B cell (primary cell): ENCODE results near the gene ZNF211. TPM values are rescaled to one million over a fixed set of nuclear protein-coding genes. Genes with fewer than 3 reads are reported as not detected.

Source experiments
- ATAC-seq: fragments of 200-7000 bp; cut with Tn5 transposase; one replicate; pipeline ENCODE4 v1.10.0; 2021; ENCODE audit warnings: low read depth, mild to moderate bottlenecking, moderate number of reproducible peaks, moderate library complexity
- CTCF ChIA-PET: fragments of 350-600 bp; sonication (Branson Sonifier 250); formaldehyde crosslinking; loops from one replicate; lab custom pipeline; 2021; ENCODE audit warnings: antibody characterized with exemption, inconsistent platforms; lab: Charles Lee
- POLR2A ChIA-PET: fragments of 350-600 bp; sonication (Branson Sonifier 250); formaldehyde crosslinking; loops from one replicate; lab custom pipeline; 2021; ENCODE audit warnings: antibody characterized with exemption; lab: Charles Lee
- DNase-seq: peaks from one replicate; pipeline ENCODE4 v3.0.0; 2013
- H2AFZ ChIP-seq: 2 replicates; pipeline ENCODE4 v1.6.1; 2012; ENCODE audit warnings: mild to moderate bottlenecking, low read depth, low read length; ENCODE audit not compliant: insufficient read depth, poor library complexity, severe bottlenecking
- H3K27ac ChIP-seq, 2 donors: 1 replicate in 1 of 2; 2 replicates in 1 of 2; pipeline ENCODE4 v1.5.1; 2012 to 2013; ENCODE audit warnings: low read length in 2 of 2, mild to moderate bottlenecking in 2 of 2, moderate library complexity in 1 of 2
- H3K27me3 ChIP-seq, 4 experiments: fragments of 200-600 bp in 1 of 4; sonication (generic) in 1 of 4; replicated peaks in 1 of 4; 1 replicate in 2 of 4; 2 replicates in 2 of 4; pipeline versions ENCODE4 v1.6.1 to v1.7.0; 2013 to 2016; ENCODE audit warnings: low read length in 3 of 4, mild to moderate bottlenecking in 2 of 4, mixed read lengths in 1 of 4, moderate library complexity in 1 of 4; ENCODE audit not compliant: insufficient read depth in 4 of 4, control insufficient read depth in 3 of 4; ENCODE audit errors: control extremely low read depth in 1 of 4
- H3K36me3 ChIP-seq, 2 experiments: replicated peaks in 1 of 2; 1 replicate in 1 of 2; 2 replicates in 1 of 2; pipeline versions ENCODE4 v1.6.1 to v1.7.1; 2013; ENCODE audit warnings: low read length in 1 of 2; ENCODE audit not compliant: insufficient read depth in 2 of 2, control insufficient read depth in 1 of 2; ENCODE audit errors: control extremely low read depth in 1 of 2, extremely low read depth in 1 of 2
- H3K4me1 ChIP-seq, 2 donors: fragments of 200-600 bp in 1 of 2; sonication (generic) in 1 of 2; 1 replicate in 1 of 2; 2 replicates in 1 of 2; pipeline versions ENCODE4 v1.5.1 to v1.6.1; 2013 to 2017; ENCODE audit warnings: low read length in 2 of 2; ENCODE audit not compliant: control insufficient read depth in 2 of 2, insufficient read depth in 2 of 2
- H3K4me2 ChIP-seq: replicated peaks from 2 replicates; pipeline ENCODE3; 2012; ENCODE audit warnings: mild to moderate bottlenecking, low read depth, low read length; ENCODE audit not compliant: poor library complexity, severe bottlenecking
- H3K4me3 ChIP-seq, 5 experiments: fragments of 200-600 bp in 1 of 5; sonication (generic) in 1 of 5; 1 replicate in 3 of 5; 2 replicates in 2 of 5; pipeline versions ENCODE4 v1.5.1 to v1.7.0; 2011 to 2016; ENCODE audit warnings: low read length in 4 of 5, mild to moderate bottlenecking in 4 of 5, low read depth in 2 of 5, control low read depth in 1 of 5, moderate library complexity in 1 of 5; ENCODE audit not compliant: insufficient read depth in 1 of 5; ENCODE audit errors: control extremely low read depth in 1 of 5, extremely low read depth in 1 of 5
- H3K79me2 ChIP-seq: fragments of 200-600 bp; sonication (generic); one replicate; pipeline ENCODE4 v1.6.0; 2016; ENCODE audit warnings: low read length; ENCODE audit not compliant: control insufficient read depth, insufficient read depth
- H3K9ac ChIP-seq: fragments of 200-600 bp; sonication (generic); 2 replicates; pipeline ENCODE4 v1.6.1; 2017; ENCODE audit warnings: mild to moderate bottlenecking, low read length, moderate library complexity
- H3K9me3 ChIP-seq, 3 donors: one replicate each; pipeline versions ENCODE4 v1.6.1 to v1.7.1; 2013; ENCODE audit warnings: low read length in 2 of 3; ENCODE audit not compliant: control insufficient read depth in 2 of 3, insufficient read depth in 1 of 3; ENCODE audit errors: control extremely low read depth in 1 of 3
- H4K20me1 ChIP-seq: 2 replicates; pipeline ENCODE4 v1.6.0; 2012; ENCODE audit warnings: mild to moderate bottlenecking, low read length; ENCODE audit not compliant: insufficient read depth, control insufficient read depth, poor library complexity, severe bottlenecking
- H3K27ac Mint-ChIP-seq: one replicate; pipeline ENCODE4 v1.8.0; 2021; ENCODE audit warnings: mixed read lengths
- H3K27me3 Mint-ChIP-seq: one replicate; pipeline ENCODE4 v1.8.0; 2021; ENCODE audit warnings: mixed read lengths
- H3K4me1 Mint-ChIP-seq: one replicate; pipeline ENCODE4 v1.8.0; 2021; ENCODE audit warnings: mixed read lengths
- H3K4me3 Mint-ChIP-seq: one replicate; pipeline ENCODE4 v1.8.0; 2021; ENCODE audit warnings: mixed read lengths
- H3K9me3 Mint-ChIP-seq: one replicate; pipeline ENCODE4 v1.8.0; 2022; ENCODE audit warnings: mixed read lengths; ENCODE audit not compliant: insufficient read depth
- CTCF ChIP-seq: fragments of 200-600 bp; IDR thresholded peaks from one replicate; pipeline ENCODE4 v1.8.0; 2022; ENCODE audit warnings: antibody characterized with exemption, mild to moderate bottlenecking
- EZH2 ChIP-seq: IDR thresholded peaks from 2 replicates; pipeline ENCODE4 v1.6.1; 2012; ENCODE audit warnings: borderline replicate concordance, low read depth, mild to moderate bottlenecking, moderate library complexity, low read length; ENCODE audit not compliant: insufficient read depth, poor library complexity, severe bottlenecking
- WGBS: methylation state at CpG from one replicate; pipeline ENCODE4 v1.1.5; 2013; ENCODE audit warnings: missing lambda C conversion rate; ENCODE audit not compliant: insufficient coverage; 5-methylcytosine and 5-hydroxymethylcytosine counted together
- intact Hi-C: fragments of 100-400 bp; cut with micrococcal nuclease; formaldehyde crosslinking; loops from one replicate; pipeline ENCODE4 v1.10.0; 2022
- polyA plus RNA-seq: library from polyadenylated mRNA; depleted of rRNA; stranded (reverse); fragments of >200 nt; gene quantifications from 2 replicates; pipeline ENCODE4 v1.2.3, GENCODE V29; 2012
- total RNA-seq, 2 donors: library from RNA; stranded (reverse); fragments of 120-200 nt in 1 of 2; gene quantifications; 1 replicate in 1 of 2; 2 replicates in 1 of 2; pipeline versions ENCODE4 v1.2.3 to v1.2.4, GENCODE V29; 2013 to 2022

Gene ZNF211
- total and polyA plus RNA-seq, 2 donors (not counting 1 experiment from before 2014, with no cell fraction given): 24.4 to 53.5 TPM

GRCh38 chr19:57653689-57654088 is 20.7 kb downstream of the ZNF211 start:
- 91% methylated on average over 2 of the region's 2 CpGs for whole genome bisulfite sequencing
- H3K4me1 ChIP-seq: no peaks in the 10 kb centered on the region

GRCh38 chr19:57655443-57655842 is 22.5 kb downstream of the ZNF211 start:
- DNase-seq (no peak), ATAC-seq (no peak)
- no peak overlapping the region for H3K4me3 ChIP-seq
- no peaks in the 10 kb centered on the region for H3K4me1 Mint-ChIP-seq
- CTCF ChIA-PET: no interaction called here
- no peaks in the 10 kb centered on the region for H3K79me2 ChIP-seq
- H3K27me3 ChIP-seq: peaks cover 0 to 13% (median 4%) of the 10 kb centered on the region in 4 experiments
- H2AFZ ChIP-seq: no peak overlapping the region
- peaks cover 4% of the 10 kb centered on the region for H3K9me3 Mint-ChIP-seq
- H3K27me3 Mint-ChIP-seq: peaks cover 67% of the 10 kb centered on the region
- TF ChIP-seq EZH2: no peak
- no peak for TF ChIP-seq CTCF
- H3K36me3 ChIP-seq: no peaks in the 10 kb centered on the region
- intact Hi-C loops: no loop called here
- POLR2A ChIA-PET: no interaction called here
- no peaks in the 10 kb centered on the region for H3K4me1 ChIP-seq
- peaks cover 0 to 5% (median 4%) of the 10 kb centered on the region in 3 donors for H3K9me3 ChIP-seq
- H3K4me2 ChIP-seq: no peak overlapping the region
- no peak overlapping the region for H3K9ac ChIP-seq
- no peak overlapping the region for H3K27ac ChIP-seq
- no peak overlapping the region for H3K27ac Mint-ChIP-seq
- no peaks in the 10 kb centered on the region for H4K20me1 ChIP-seq
- 83% methylated on average over 1 of the region's 1 CpG for WGBS
- H3K4me3 Mint-ChIP-seq: no peak overlapping the region

More at GRCh38 chr19:57653689-57654088, 20.7 kb downstream of the ZNF211 start:
- Mint-ChIP-seq H3K4me3 (no peak overlapping the region), H3K27me3 (peaks cover 56% of the 10 kb centered on the region), H3K27ac (no peak overlapping the region), H3K9me3 (peaks cover 4% of the 10 kb centered on the region), H3K4me1 (no peaks in the 10 kb centered on the region)
- Histone ChIP-seq H3K4me2 (no peak overlapping the region), H3K27me3 (peaks cover 0 to 9% (median 4%) of the 10 kb centered on the region in 4 experiments), H2AFZ (no peak overlapping the region), H3K4me3 (no peak overlapping the region), H3K27ac (no peak overlapping the region), H4K20me1 (no peaks in the 10 kb centered on the region), H3K79me2 (no peaks in the 10 kb centered on the region), H3K36me3 (no peaks in the 10 kb centered on the region), H3K9ac (no peak overlapping the region), H3K9me3 (peaks cover 0 to 5% (median 4%) of the 10 kb centered on the region in 3 donors)
- intact Hi-C loops: no loop called here
- ATAC-seq: no peak
- no peak for TF ChIP-seq CTCF
- no peak for TF ChIP-seq EZH2
- ChIA-PET CTCF (no interaction called here), POLR2A (no interaction called here)
- DNase-seq: no peak
